Kidney (tissue), 14 donors: ENCODE measurements around the gene TINAGL1. TPM values are rescaled to one million over a fixed set of nuclear protein-coding genes. Genes with fewer than 3 reads are reported as not detected.

Experiments
- DNase-seq, 5 donors: peaks; one replicate each; pipeline ENCODE4 v3.0.0-alpha.2; 2013 to 2020
- FAIRE-seq: peaks from 2 replicates; lab custom pipeline; 2012; peaks lifted over from hg19 to GRCh38; lab: Jason Lieb, UNC
- H3K27ac ChIP-seq, 2 donors: one replicate each; pipeline ENCODE4 v1.7.0; 2013; ENCODE audit warnings: low read depth in 2 of 2, low read length in 2 of 2, inconsistent platforms in 1 of 2
- H3K27me3 ChIP-seq: one replicate; pipeline ENCODE4 v1.7.1; 2013; ENCODE audit warnings: low read length, inconsistent platforms; ENCODE audit not compliant: control insufficient read depth, insufficient read depth
- H3K36me3 ChIP-seq, 3 donors: one replicate each; pipeline versions ENCODE4 v1.7.0 to v1.7.1; 2013; ENCODE audit warnings: low read length in 3 of 3, control low read depth in 1 of 3, inconsistent platforms in 1 of 3; ENCODE audit not compliant: insufficient read depth in 3 of 3, control insufficient read depth in 2 of 3
- H3K4me1 ChIP-seq, 3 donors: one replicate each; pipeline versions ENCODE4 v1.7.0 to v1.7.1; 2013; ENCODE audit warnings: low read length in 3 of 3, inconsistent platforms in 1 of 3, low read depth in 1 of 3; ENCODE audit not compliant: control insufficient read depth in 2 of 3, insufficient read depth in 2 of 3
- H3K4me3 ChIP-seq, 3 donors: one replicate each; pipeline versions ENCODE4 v1.7.0 to v1.8.1; 2013; ENCODE audit warnings: low read length in 3 of 3, control low read depth in 1 of 3, inconsistent platforms in 1 of 3
- H3K9ac ChIP-seq, 3 donors: one replicate each; pipeline versions ENCODE4 v1.7.0 to v1.7.1; 2013; ENCODE audit warnings: low read length in 3 of 3, control low read depth in 1 of 3, inconsistent platforms in 1 of 3
- H3K9me3 ChIP-seq, 3 donors: one replicate each; pipeline versions ENCODE4 v1.7.0 to v1.7.1; 2013; ENCODE audit warnings: low read length in 3 of 3, control low read depth in 1 of 3, inconsistent platforms in 1 of 3; ENCODE audit not compliant: control insufficient read depth in 2 of 3, insufficient read depth in 1 of 3
- CTCF ChIP-seq: IDR thresholded peaks from 3 replicates; pipeline ENCODE4 v1.5.1; 2012; ENCODE audit warnings: mild to moderate bottlenecking, moderate library complexity, borderline replicate concordance; ENCODE audit not compliant: insufficient read depth; ENCODE audit errors: extremely low read depth
- intact Hi-C: fragments of 100-400 bp; cut with DNase I; formaldehyde crosslinking; loops from one replicate; pipeline ENCODE4 v1.11.1; 2022
- polyA plus RNA-seq: library from polyadenylated mRNA; stranded (reverse); fragments of 350-450 nt; fragmentation: Illumina TruSeq; extraction: RNeasy Lipid Tissue Mini Kit (QIAGEN cat#74804); gene quantifications from one replicate; pipeline ENCODE4 v1.2.3, GENCODE V29; 2014; ENCODE audit warnings: low read depth, low replicate concordance; ENCODE audit not compliant: insufficient read depth
- total RNA-seq: library from RNA; stranded (reverse); fragmentation: NEBNext Ultra II Directional; extraction: Animal tissue kit (Norgen Biotek cat#: 25700); gene quantifications from one replicate; pipeline ENCODE4 v1.2.1, GENCODE V29; 2021
- donor health status: control.
- donor health status: control.
- donor health status: control.
- donor health status: control.
- donor health status: control.
- donor health status: DM: yes; HTN: yes; CAD: no.
- donor health status: Normal renal cell carcinoma (clear cell type).

Gene TINAGL1
- total and polyA plus RNA-seq, 2 donors from 2014 or later = 171 to 246 TPM

- no peak overlapping the region for H3K27ac ChIP-seq
- no peak for TF ChIP-seq CTCF
- no peaks in the 10 kb centered on the region for H3K27me3 ChIP-seq
- FAIRE-seq (no peak), DNase-seq (no peak)
- H3K4me3 ChIP-seq = no peak overlapping the region
- H3K9ac ChIP-seq = no peak overlapping the region
- H3K36me3 ChIP-seq = no peaks in the 10 kb centered on the region
- H3K9me3 ChIP-seq = no peaks in the 10 kb centered on the region
- H3K4me1 ChIP-seq = no peaks in the 10 kb centered on the region
- intact Hi-C loops = no loop called here
Measured at GRCh38 chr1:31600641-31601040, 24.3 kb downstream of the TINAGL1 start.

GRCh38 chr1:31602081-31602480, 25.8 kb downstream of the TINAGL1 start:
- no peak for DNase-seq
- Histone ChIP-seq H3K4me1 (no peaks in the 10 kb centered on the region), H3K9me3 (no peaks in the 10 kb centered on the region), H3K27ac (no peak overlapping the region), H3K9ac (no peak overlapping the region), H3K36me3 (no peaks in the 10 kb centered on the region), H3K27me3 (no peaks in the 10 kb centered on the region), H3K4me3 (no peak overlapping the region)
- no peak for TF ChIP-seq CTCF
- FAIRE-seq = no peak
- intact Hi-C loops = no loop called here

DNA sequence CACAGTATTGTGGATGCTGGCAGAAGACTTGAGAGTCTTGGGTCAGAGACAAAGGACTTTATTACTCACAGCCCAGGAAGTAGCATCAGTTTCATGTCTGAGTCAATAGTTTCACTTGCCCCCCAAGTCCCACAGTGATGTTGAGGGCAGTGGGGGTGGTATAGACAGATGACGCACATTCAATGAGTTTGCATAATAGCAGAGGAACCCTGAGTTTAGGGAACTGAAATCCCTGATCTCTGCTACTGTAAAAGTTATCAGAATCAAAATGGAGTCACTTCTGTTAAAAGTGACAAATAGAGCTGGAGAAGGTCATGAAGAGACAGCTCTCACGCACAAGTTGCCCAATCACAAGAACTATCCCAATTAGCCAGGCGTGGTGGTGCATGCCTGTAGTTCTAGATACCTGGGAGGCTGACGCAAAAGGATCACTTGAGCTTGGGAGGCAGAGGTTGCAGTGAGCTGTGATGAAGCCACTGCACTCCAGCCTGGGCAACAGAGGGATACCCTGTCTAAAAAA, 29.7 kb downstream of the TINAGL1 start:
- Histone ChIP-seq H3K27me3 (no peaks in the 10 kb centered on the region), H3K36me3 (no peaks in the 10 kb centered on the region), H3K9ac (no peak overlapping the region), H3K4me1 (no peaks in the 10 kb centered on the region), H3K4me3 (no peak overlapping the region), H3K27ac (no peak overlapping the region), H3K9me3 (no peaks in the 10 kb centered on the region)
- intact Hi-C loops = no loop called here
- FAIRE-seq (no peak), DNase-seq (no peak)
- TF ChIP-seq CTCF = no peak

DNA sequence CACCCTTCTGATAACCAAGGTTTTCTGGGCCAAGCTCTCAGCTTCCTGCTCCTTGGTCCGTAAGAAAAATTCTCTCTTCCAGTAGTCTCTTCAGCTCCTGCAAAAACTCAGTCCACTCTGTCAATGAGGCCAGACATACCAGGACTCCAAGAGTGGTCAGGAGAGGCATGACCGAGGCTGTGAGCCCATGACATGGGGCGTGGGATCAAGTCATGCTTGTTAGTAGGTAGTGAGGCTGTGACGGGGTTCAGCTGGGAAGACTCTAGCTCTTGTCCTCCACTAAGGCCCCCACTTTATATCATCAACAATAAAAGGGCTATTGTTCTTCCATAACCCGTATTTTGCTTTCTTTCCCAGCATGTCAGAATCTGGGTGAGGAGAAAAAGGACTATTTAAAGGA, 31.0 kb downstream of the TINAGL1 start:
- TF ChIP-seq CTCF = no peak
- H3K4me3 ChIP-seq = no peak overlapping the region
- H3K9ac ChIP-seq = no peak overlapping the region
- no peaks in the 10 kb centered on the region for H3K27me3 ChIP-seq
- H3K9me3 ChIP-seq = no peaks in the 10 kb centered on the region
- FAIRE-seq (no peak), DNase-seq (no peak)
- H3K36me3 ChIP-seq = no peaks in the 10 kb centered on the region
- no peak overlapping the region for H3K27ac ChIP-seq
- intact Hi-C loops = no loop called here
- no peaks in the 10 kb centered on the region for H3K4me1 ChIP-seq
